Activated T-helper 17 cell treated with anti-CD3 and anti-CD28 coated beads, Interleukin-2, amount 50 U/mL, for 72 hours (primary cell): ENCODE results near the gene CYP27B1. TPM values are rescaled to one million over a fixed set of nuclear protein-coding genes. Genes with fewer than 3 reads are reported as not detected.
"Not testable (repeated sequence)": the region's sequence is repeated elsewhere in the genome, so short reads cannot be mapped to it uniquely, and the experiment has no call there.

Experiments used
- ATAC-seq: fragments of 150-1000 bp; cut with Tn5 transposase; replicated peaks from 2 replicates; pipeline ENCODE4 v1.10.0; 2021; ENCODE audit warnings: mild to moderate bottlenecking, moderate library complexity
- H3K27ac Mint-ChIP-seq: one replicate; pipeline ENCODE4 v1.8.0; 2022; ENCODE audit warnings: mixed read lengths
- H3K27me3 Mint-ChIP-seq: one replicate; pipeline ENCODE4 v1.8.0; 2022; ENCODE audit warnings: mixed read lengths
- H3K36me3 Mint-ChIP-seq: one replicate; pipeline ENCODE4 v1.8.0; 2022; ENCODE audit warnings: low read depth, mild to moderate bottlenecking, mixed read lengths
- H3K4me1 Mint-ChIP-seq: one replicate; pipeline ENCODE4 v1.8.0; 2022; ENCODE audit warnings: mixed read lengths
- H3K4me3 Mint-ChIP-seq: one replicate; pipeline ENCODE4 v1.8.0; 2022; ENCODE audit warnings: mild to moderate bottlenecking, mixed read lengths
- H3K9me3 Mint-ChIP-seq: one replicate; pipeline ENCODE4 v1.8.0; 2022; ENCODE audit warnings: mixed read lengths
- total RNA-seq, 2 donors: library from RNA; stranded (reverse); gene quantifications; one replicate each; pipeline ENCODE4 v1.2.3, GENCODE V29; 2022

The CYP27B1 gene
- total RNA-seq, 2 donors from 2014 or later, result 14.4 to 14.7 TPM

DNA sequence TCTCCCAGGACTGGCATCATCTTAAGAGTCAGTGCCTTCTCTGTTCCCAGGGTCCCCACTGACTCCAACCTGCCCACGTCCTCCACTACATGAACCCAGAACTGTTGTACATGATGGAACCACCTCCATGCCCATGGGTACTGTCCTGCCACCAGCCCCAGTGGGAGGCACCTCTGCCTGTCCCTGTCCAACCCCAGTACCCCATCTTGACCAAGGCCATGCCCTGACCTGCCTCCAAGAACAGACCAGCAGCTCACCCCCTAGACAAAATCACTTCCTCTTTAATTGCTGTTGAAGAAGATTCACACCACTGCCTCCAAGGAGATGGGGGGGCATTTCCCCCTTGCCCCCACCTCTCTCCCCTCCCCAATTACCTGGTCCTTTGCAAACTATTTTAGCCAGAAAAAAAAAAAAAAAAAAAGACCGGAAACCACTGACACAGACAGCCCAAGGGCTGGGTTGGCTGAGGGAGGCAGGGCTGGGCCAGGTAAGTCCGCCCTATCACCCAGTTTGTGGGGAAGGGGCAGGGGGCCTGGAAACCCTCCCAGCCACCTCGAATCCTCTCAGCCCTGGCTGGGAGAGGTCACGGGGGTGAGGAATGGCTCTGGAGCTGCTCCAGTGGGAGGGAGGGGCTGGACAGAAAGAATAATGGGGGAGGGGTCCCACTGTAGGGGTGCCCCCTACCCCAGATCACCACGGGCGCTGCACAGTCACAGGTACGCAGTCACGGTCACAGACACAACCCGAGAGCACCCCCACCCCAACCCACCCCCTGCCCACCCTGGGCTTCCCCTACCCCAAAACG, 41.7 kb downstream of the CYP27B1 start:
- no peaks in the 10 kb centered on the region for H3K27me3 Mint-ChIP-seq
- no peak overlapping the region for H3K4me3 Mint-ChIP-seq
- peak overlapping the region; percentile 42 for H3K27ac Mint-ChIP-seq
- peaks cover 16% of the 10 kb centered on the region for H3K4me1 Mint-ChIP-seq
- H3K9me3 Mint-ChIP-seq, result no peaks in the 10 kb centered on the region
- H3K36me3 Mint-ChIP-seq, result peaks cover 67% of the 10 kb centered on the region
- no peak for ATAC-seq

DNA sequence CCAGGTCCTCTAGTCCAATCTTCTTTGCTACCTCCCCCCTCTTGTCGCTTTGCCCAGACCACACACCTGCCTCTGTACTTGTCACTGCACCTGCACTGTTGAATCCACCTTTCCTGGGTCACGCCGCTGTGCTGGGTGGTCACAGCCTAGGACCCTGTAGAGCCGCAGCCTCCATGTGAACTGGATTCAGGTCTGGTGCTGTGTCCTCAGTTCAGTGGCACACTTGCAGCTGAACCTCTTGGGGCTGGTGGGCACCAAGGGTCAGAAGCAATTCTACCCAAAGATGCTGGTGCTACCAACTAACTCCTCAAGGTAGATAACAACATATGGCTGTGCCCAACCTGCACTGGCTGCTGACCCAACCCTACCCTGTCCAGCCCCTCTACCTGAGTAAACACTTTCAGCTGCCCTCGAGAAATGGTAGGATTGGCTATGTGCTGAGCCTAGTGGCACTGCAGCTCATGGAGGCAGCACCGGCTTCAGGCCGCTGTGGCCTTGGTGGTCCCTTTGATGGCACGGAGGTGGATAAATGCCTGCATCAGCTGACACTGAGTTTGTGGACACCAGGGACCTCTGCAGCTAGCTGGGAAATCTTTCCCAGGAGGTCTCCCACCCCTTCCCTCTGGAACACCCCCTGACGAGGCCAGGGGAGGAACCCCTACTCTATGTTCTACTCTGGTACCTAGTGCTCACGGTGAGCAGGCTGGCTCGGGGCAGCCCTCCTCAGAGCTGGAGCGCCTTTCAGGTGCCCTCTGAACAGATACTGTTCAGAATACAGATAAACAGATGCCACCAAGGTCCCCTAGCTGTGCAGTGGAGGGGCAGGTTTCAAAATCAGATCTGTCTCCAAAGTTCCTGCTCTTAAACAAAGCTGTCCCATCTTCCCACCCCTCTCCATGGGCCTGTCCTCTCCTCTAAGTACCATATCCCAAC, 42.6 kb downstream of the CYP27B1 start:
- Mint-ChIP-seq H3K4me3 (no peak overlapping the region), H3K27me3 (no peaks in the 10 kb centered on the region), H3K9me3 (no peaks in the 10 kb centered on the region), H3K4me1 (peaks cover 19% of the 10 kb centered on the region), H3K27ac (peak overlapping the region; percentile 43), H3K36me3 (peaks cover 67% of the 10 kb centered on the region)
- peak; percentile 8 for ATAC-seq

DNA sequence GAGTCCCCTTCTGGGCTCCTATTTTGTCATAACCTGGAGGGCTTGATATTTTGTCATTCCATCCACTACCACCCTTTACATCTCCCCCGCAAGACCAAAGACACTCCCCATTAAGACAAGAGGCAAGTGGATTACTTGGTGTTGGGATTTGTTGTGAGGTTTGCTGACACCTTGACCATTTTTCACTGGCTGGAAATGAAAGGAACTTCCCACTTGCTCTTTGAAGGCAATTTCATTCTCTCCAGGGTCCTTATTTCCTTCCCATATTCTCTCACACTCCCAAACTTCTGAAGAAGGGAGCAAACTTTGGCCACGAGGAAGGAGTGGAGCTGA, 43.3 kb downstream of the CYP27B1 start:
- Mint-ChIP-seq H3K4me1 (peaks cover 21% of the 10 kb centered on the region), H3K9me3 (no peaks in the 10 kb centered on the region), H3K27me3 (no peaks in the 10 kb centered on the region), H3K4me3 (no peak overlapping the region), H3K27ac (peak overlapping the region; percentile 43), H3K36me3 (peaks cover 67% of the 10 kb centered on the region)
- no peak for ATAC-seq

DNA sequence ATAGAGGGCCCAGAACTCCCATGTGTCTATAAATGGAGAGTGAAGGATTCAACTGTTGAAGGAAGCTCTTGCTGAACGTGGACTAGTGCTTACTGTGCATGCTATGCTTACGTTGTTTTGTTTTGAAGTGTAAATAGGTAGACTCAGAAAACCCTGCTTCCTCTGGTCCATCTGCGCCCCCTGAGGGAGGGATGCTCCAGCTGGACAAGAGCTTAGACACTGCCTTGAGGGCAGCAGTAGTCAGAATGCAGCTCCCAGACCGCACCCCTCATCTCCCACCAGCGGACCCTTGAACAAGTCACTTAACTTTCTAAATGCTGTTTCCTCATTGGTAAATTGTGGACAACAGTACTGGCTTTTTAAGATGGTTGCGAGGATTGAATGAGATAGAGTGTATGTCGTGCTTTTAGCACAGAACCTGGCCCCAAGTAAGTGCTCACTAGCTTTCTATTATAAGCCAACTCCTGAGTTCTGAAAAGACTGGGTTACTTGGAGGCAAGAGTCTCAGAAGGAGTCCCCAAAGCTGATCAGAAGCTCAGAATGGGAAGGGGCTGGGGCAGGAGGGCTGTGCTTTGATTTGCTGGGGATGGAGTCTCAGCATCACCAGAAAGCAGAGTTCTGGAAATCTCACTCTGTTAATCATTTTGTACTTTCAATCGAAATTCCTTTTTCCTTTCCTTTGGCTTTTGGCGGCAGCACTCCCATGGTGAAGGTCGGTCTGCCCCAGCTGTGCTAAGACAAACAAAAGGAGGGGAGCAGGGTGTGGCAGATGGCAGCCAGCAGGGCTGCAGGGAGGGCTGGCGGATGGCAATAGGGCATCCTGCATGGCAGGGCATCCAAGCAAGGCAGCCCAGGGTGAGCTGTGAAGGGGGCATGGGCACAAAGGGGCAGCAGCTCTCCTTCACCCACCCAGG, 43.9 kb downstream of the CYP27B1 start:
- H3K27ac Mint-ChIP-seq, result peak overlapping the region; percentile 43
- no peaks in the 10 kb centered on the region for H3K9me3 Mint-ChIP-seq
- H3K36me3 Mint-ChIP-seq, result peaks cover 67% of the 10 kb centered on the region
- peaks cover 19% of the 10 kb centered on the region for H3K4me1 Mint-ChIP-seq
- no peaks in the 10 kb centered on the region for H3K27me3 Mint-ChIP-seq
- no peak overlapping the region for H3K4me3 Mint-ChIP-seq
- ATAC-seq, result peak; percentile 6

DNA sequence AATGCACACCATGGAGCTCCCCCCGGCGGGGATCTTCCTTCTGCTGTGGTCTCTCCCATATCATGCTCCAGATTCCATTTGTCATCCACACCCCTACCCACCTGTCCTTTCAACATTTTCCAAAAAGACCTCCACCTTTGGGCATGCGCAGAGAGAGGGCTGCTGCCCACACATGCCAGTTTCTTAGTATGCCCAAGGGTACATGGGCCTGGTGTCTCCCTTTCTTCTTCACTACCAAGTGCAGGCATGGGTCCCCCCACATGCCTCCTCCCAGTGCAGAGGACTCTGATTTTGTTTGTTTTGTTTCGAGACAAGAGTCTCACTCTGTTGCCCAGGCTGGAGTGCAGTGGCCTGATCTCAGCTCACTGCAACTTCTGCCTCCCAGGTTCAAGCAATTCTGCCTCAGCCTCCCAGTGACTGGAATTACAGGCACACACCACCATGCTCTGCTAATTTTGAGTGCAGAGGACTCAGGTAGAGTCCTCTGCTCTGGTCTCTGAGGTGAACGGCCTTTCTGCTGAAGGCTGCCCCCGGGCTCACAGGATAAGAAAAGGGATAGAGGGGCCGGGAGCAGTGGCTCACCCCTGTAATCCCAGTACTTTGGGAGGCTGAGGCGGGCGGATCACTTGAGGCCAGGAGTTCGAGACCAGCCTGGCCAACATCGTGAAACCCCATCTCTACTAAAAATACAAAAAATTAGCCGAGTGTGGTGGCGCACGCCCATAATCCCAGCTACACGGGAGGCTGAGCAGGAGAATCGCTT, 44.9 kb downstream of the CYP27B1 start:
- H3K4me3 Mint-ChIP-seq, H3K27me3 Mint-ChIP-seq, ATAC-seq, H3K9me3 Mint-ChIP-seq: not testable (repeated sequence)
- Mint-ChIP-seq H3K27ac (peak overlapping the region; percentile 74), H3K36me3 (peaks cover 67% of the 10 kb centered on the region), H3K4me1 (peaks cover 21% of the 10 kb centered on the region)

DNA sequence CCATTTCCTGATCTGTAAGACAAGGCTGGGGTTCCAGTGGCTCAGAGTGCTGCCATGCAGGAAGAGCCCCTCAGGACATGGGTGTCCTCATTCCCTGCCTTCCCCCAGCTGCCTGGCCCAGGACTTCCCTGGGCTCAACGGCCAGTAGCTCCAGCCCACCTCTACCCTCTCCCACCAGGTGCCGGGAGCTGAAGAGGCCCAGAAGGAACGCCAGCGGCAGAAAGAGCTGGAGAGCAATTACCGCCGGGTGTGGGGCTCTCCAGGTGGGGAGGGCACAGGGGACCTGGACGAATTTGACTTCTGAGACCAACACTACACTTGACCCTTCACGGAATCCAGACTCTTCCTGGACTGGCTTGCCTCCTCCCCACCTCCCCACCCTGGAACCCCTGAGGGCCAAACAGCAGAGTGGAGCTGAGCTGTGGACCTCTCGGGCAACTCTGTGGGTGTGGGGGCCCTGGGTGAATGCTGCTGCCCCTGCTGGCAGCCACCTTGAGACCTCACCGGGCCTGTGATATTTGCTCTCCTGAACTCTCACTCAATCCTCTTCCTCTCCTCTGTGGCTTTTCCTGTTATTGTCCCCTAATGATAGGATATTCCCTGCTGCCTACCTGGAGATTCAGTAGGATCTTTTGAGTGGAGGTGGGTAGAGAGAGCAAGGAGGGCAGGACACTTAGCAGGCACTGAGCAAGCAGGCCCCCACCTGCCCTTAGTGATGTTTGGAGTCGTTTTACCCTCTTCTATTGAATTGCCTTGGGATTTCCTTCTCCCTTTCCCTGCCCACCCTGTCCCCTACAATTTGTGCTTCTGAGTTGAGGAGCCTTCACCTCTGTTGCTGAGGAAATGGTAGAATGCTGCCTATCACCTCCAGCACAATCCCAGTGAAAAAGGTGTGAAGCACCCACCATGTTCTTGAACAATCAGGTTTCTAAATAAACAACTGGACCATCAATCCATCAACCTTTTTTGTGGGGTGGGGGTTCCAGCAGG, 46.0 kb downstream of the CYP27B1 start:
- no peak for ATAC-seq

DNA sequence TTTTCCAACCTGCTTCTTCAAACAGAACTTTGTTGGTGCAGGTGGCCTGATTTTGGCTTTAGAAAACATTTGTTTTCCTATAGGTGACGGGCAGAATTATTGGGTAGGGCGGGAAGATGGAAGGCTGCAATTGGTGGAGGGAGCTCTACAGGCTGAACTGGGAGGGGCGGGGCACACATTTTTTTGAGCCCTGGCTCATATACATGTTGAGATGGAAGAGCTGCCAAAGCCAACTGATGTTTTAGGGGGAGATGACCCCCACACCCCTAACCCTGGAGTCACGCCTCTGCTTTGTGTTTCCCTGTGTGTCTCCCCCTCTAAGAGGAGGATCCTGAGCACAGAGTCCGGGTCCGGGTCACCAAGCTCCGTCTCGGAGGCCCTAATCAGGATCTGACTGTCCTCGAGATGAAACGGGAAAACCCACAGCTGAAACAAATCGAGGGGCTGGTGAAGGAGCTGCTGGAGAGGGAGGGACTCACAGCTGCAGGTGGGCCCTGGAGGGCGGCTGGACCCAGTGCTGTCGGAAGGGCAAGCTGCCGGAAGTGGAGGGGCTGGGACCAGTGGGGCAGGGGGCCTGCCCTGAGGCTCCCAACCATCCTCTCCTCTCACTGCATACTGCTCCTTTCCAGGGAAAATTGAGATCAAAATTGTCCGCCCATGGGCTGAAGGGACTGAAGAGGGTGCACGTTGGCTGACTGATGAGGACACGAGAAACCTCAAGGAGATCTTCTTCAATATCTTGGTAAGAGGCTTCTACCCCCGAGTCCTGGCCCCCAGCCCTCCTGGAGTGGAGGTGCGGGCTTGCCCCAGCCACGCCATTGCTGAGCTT, 46.9 kb downstream of the CYP27B1 start:
- peaks cover 71% of the 10 kb centered on the region for H3K36me3 Mint-ChIP-seq
- no peaks in the 10 kb centered on the region for H3K27me3 Mint-ChIP-seq
- no peak for ATAC-seq
- peak overlapping the region; percentile 77 for H3K27ac Mint-ChIP-seq
- H3K4me1 Mint-ChIP-seq, result peaks cover 20% of the 10 kb centered on the region
- no peaks in the 10 kb centered on the region for H3K9me3 Mint-ChIP-seq
- no peak overlapping the region for H3K4me3 Mint-ChIP-seq

More for the DNA sequence above, 46.0 kb downstream of the CYP27B1 start:
- Mint-ChIP-seq H3K4me3 (no peak overlapping the region), H3K4me1 (peaks cover 21% of the 10 kb centered on the region), H3K27ac (peak overlapping the region; percentile 74), H3K36me3 (peaks cover 72% of the 10 kb centered on the region), H3K27me3 (no peaks in the 10 kb centered on the region), H3K9me3 (no peaks in the 10 kb centered on the region)

DNA sequence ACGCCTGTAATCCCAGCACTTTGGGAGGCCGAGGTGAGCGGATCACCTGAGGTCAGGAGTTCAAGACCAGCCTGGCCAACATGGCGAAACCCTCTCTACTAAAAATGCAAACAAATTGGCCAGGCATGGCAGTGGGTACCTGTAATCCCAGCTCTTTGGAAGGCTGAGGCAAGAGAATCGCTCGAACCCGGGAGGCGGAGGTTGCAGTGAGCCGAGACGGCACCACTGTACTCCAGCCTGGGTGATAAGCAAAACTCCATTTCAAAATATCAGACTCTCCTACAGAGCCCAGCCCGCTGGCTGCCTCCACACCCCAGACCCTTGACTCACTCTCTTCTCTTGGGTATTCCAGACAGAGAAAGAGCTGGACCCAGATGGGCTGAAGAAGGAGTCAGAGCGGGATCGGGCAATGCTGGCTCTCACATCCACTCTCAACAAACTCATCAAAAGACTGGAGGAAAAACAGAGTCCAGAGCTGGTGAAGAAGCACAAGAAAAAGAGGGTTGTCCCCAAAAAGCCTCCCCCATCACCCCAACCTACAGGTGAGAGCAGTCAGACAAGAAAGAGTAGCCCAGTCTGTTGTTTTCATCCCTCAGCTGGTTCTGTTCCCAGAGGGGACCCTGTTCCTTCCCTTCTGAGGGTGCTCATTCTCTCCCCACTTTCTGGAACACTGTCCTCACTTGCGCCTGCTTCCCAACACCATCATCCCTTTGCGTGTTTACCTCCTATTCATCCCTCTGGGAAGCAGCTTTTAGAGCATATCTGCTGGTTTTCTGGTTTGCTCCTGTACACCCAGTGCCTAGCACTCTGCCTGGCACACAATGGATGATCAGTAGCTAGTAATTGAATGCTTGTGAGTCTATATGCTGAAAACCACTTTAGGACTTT, 48.0 kb downstream of the CYP27B1 start:
- ATAC-seq, result no peak
- Mint-ChIP-seq H3K4me3 (no peak overlapping the region), H3K36me3 (peaks cover 68% of the 10 kb centered on the region), H3K9me3 (no peaks in the 10 kb centered on the region), H3K27me3 (no peaks in the 10 kb centered on the region), H3K27ac (peak overlapping the region; percentile 77), H3K4me1 (peaks cover 15% of the 10 kb centered on the region)

DNA sequence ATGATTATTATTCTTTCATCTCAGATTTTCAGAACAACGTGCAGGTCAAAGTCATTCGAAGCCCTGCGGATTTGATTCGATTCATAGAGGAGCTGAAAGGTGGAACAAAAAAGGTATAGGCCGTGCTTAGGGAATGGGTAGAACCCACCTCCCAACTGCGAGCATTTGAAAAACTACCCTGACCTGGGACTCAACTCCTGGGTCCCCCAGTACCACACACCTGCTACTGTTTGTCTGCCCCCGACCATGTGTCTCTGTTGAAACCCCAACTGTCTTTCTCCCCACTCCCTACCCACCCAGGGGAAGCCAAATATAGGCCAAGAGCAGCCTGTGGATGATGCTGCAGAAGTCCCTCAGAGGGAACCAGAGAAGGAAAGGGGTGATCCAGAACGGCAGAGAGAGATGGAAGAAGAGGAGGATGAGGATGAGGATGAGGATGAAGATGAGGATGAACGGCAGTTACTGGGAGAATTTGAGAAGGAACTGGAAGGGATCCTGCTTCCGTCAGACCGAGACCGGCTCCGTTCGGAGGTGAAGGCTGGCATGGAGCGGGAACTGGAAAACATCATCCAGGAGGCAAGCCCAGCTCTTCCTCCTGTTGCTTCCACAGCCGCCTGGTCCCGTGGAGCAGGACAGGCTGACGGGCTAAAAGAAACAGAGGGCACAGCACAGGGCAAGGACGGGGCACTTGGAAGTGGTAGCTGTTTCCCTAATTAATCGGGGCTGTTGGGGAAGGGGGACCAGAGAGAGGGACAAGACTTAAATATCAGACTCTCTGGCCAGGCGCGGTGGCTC, 48.8 kb downstream of the CYP27B1 start:
- H3K36me3 Mint-ChIP-seq, result peaks cover 76% of the 10 kb centered on the region
- H3K9me3 Mint-ChIP-seq, result no peaks in the 10 kb centered on the region
- peaks cover 15% of the 10 kb centered on the region for H3K4me1 Mint-ChIP-seq
- ATAC-seq, result no peak
- peak overlapping the region; percentile 76 for H3K27ac Mint-ChIP-seq
- no peaks in the 10 kb centered on the region for H3K27me3 Mint-ChIP-seq
- H3K4me3 Mint-ChIP-seq, result no peak overlapping the region

DNA sequence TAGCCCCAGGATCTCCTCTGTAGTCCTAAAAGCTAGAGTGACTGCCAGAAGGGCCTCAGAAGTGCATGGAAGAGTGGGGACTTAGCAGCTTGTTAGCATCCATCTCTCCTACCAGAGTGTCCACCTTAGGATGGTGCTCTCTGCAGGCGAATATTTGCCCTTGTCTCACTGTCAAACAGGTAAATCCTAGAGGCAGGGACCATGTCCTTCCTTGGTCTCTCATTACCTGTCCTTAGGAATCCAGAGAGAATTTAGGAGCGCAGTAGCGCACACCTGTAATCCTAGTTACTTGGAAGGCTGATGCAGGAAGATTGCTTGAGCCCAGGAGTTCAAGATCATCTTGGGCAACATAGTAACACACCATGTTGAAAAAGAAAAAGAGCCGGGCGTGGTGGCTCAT, 49.7 kb downstream of the CYP27B1 start:
- Mint-ChIP-seq H3K27me3 (no peaks in the 10 kb centered on the region), H3K36me3 (peaks cover 77% of the 10 kb centered on the region), H3K4me3 (no peak overlapping the region), H3K4me1 (peaks cover 15% of the 10 kb centered on the region), H3K27ac (no peak overlapping the region), H3K9me3 (no peaks in the 10 kb centered on the region)
- no peak for ATAC-seq

DNA sequence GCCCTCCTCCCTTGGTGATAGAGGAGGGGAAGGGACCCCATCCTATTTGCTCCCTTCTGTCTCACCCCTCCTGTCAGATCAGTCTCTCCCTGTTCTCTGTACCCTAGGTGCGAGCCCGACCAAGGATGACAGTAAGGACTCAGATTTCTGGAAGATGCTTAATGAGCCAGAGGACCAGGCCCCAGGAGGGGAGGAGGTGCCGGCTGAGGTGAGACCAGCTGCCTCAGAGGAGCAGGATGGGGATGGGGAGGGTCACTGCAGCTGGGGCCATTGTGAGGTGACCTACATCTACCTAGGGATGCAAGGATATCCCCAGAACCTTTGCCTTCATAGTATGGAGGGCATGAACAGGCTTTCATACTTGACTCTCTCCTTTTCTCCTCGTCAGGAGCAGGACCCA, 50.6 kb downstream of the CYP27B1 start:
- Mint-ChIP-seq H3K27me3 (no peaks in the 10 kb centered on the region), H3K27ac (no peak overlapping the region), H3K9me3 (no peaks in the 10 kb centered on the region), H3K4me1 (peaks cover 10% of the 10 kb centered on the region), H3K4me3 (no peak overlapping the region), H3K36me3 (peaks cover 77% of the 10 kb centered on the region)
- ATAC-seq, result no peak
